GM21423 (cell line): ENCODE measurements around the gene ALDH1A3.

ENCODE experiments used
- ATAC-seq: cut with Tn5 transposase; IDR thresholded peaks from one replicate; pipeline ENCODE4 v1.9.1; 2021; ENCODE audit warnings: mild to moderate bottlenecking, moderate library complexity; ENCODE audit not compliant: unreplicated experiment

Gene ALDH1A3

GRCh38 chr15:100923902-100924301 is 44.3 kb downstream of the ALDH1A3 start:
- ATAC-seq, result no peak

GRCh38 chr15:100924436-100924835 is 44.8 kb downstream of the ALDH1A3 start:
- no peak for ATAC-seq

GRCh38 chr15:100925480-100925879 is 45.8 kb downstream of the ALDH1A3 start:
- no peak for ATAC-seq

- no peak for ATAC-seq
Observed at GRCh38 chr15:100926258-100926657, 46.6 kb downstream of the ALDH1A3 start.

GRCh38 chr15:100926971-100927756 is 47.5 kb downstream of the ALDH1A3 start:
- peak; percentile 48 for ATAC-seq

GRCh38 chr15:100928632-100929280 is 49.1 kb downstream of the ALDH1A3 start:
- ATAC-seq, result no peak

- no peak for ATAC-seq
Observed at GRCh38 chr15:100929641-100930042, 50.0 kb downstream of the ALDH1A3 start.

GRCh38 chr15:100930306-100930848 is 50.7 kb downstream of the ALDH1A3 start:
- no peak for ATAC-seq

- no peak for ATAC-seq
Observed at GRCh38 chr15:100931143-100931890, 51.7 kb downstream of the ALDH1A3 start.

GRCh38 chr15:100932676-100933348 is 53.2 kb downstream of the ALDH1A3 start:
- ATAC-seq, result no peak

GRCh38 chr15:100934166-100934565 is 54.5 kb downstream of the ALDH1A3 start:
- ATAC-seq, result no peak

- ATAC-seq, result no peak
Observed at GRCh38 chr15:100934726-100935125, 55.1 kb downstream of the ALDH1A3 start.

- ATAC-seq, result no peak
Observed at GRCh38 chr15:100937171-100937570, 57.5 kb downstream of the ALDH1A3 start.

- no peak for ATAC-seq
Observed at GRCh38 chr15:100939791-100940190, 60.2 kb downstream of the ALDH1A3 start.

GRCh38 chr15:100940767-100941379 is 61.2 kb downstream of the ALDH1A3 start:
- ATAC-seq, result peak; percentile 83

GRCh38 chr15:100941536-100941935 is 61.9 kb downstream of the ALDH1A3 start:
- ATAC-seq, result no peak

- ATAC-seq, result no peak
Observed at GRCh38 chr15:100942656-100943425, 63.2 kb downstream of the ALDH1A3 start.

GRCh38 chr15:100944244-100944895 is 64.7 kb downstream of the ALDH1A3 start:
- ATAC-seq, result no peak

- ATAC-seq, result no peak
Observed at GRCh38 chr15:100944986-100945385, 65.4 kb downstream of the ALDH1A3 start.
